Measurements from ENCODE around the gene EVL. TPM values are rescaled to one million over a fixed set of nuclear protein-coding genes. Genes with fewer than 3 reads are reported as not detected.

EVL gene
- total and polyA plus RNA-seq, 2 donors (not counting 3 experiments of a cell fraction or from before 2014, with no cell fraction given) = 34.6 to 62.5 TPM

GRCh38 chr14:100165376-100165775 lies 100.2 kb downstream of the EVL start:
- Histone ChIP-seq H3K4me1 (ENCODE audit: control insufficient read depth, extremely low read depth, insufficient read depth, low read length) (no peaks in the 10 kb centered on the region), H3K9ac (replicated peaks; ENCODE audit: extremely low read depth, insufficient read depth, low read length) (no peak overlapping the region), H3K79me2 (ENCODE audit: control insufficient read depth, insufficient read depth, low read length) (no peaks in the 10 kb centered on the region), H3K36me3 (ENCODE audit: control insufficient read depth in 2 of 2, extremely low read depth in 1 of 2, insufficient read depth in 2 of 2, low read length in 2 of 2) (no peaks in the 10 kb centered on the region), H3K4me3 (replicated peaks in 1 of 3; ENCODE audit: insufficient read depth in 1 of 3, low read depth in 1 of 3, low read length in 3 of 3) (no peak overlapping the region), H3K9me1 (replicated peaks; ENCODE audit: control insufficient read depth, extremely low read depth, insufficient read depth, low read length) (no peaks in the 10 kb centered on the region), H2AFZ (ENCODE audit: low read depth, low read length) (no peak overlapping the region), H3K9me3 (replicated peaks; ENCODE audit: control insufficient read depth, insufficient read depth, low read length) (no peaks in the 10 kb centered on the region), H3K27me3 (ENCODE audit: control insufficient read depth in 2 of 2, insufficient read depth in 2 of 2, low read length in 2 of 2) (peaks cover 6 to 7% of the 10 kb centered on the region in 2 experiments), H3K4me2 (ENCODE audit: insufficient read depth, low read length) (no peak overlapping the region), H3K27ac (ENCODE audit: insufficient read depth, low read depth, low read length) (no peak overlapping the region), H4K20me1 (replicated peaks; ENCODE audit: control insufficient read depth, extremely low read depth, insufficient read depth, low read length) (no peaks in the 10 kb centered on the region)
- no TSS peak for BruUV-seq (replicated peaks)
- FAIRE-seq = no peak
- intact Hi-C loops (cut with micrococcal nuclease) = no loop called here
- ChIA-PET CTCF (interaction anchor here (1.1 to 2.0 kb wide), 4 partner anchors 9 to 57 kb away, joined by 3 to 5 read pairs (median 4); no protein-coding TSS in a partner anchor), POLR2A (no interaction called here)
- DNase-seq (ENCODE audit: low read depth, low spot score) = no peak
- TF ChIP-seq, protein P1, sequence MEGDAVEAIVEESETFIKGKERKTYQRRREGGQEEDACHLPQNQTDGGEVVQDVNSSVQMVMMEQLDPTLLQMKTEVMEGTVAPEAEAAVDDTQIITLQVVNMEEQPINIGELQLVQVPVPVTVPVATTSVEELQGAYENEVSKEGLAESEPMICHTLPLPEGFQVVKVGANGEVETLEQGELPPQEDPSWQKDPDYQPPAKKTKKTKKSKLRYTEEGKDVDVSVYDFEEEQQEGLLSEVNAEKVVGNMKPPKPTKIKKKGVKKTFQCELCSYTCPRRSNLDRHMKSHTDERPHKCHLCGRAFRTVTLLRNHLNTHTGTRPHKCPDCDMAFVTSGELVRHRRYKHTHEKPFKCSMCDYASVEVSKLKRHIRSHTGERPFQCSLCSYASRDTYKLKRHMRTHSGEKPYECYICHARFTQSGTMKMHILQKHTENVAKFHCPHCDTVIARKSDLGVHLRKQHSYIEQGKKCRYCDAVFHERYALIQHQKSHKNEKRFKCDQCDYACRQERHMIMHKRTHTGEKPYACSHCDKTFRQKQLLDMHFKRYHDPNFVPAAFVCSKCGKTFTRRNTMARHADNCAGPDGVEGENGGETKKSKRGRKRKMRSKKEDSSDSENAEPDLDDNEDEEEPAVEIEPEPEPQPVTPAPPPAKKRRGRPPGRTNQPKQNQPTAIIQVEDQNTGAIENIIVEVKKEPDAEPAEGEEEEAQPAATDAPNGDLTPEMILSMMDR (IDR thresholded peaks at IDR 0.05; ENCODE audit: extremely low read depth in 1 of 2, insufficient read depth in 1 of 2, low read depth in 1 of 2, low read length in 2 of 2) = peak in 1 of 2 donors; percentile 16
- no peak for TF ChIP-seq EZH2 (IDR thresholded peaks at IDR 0.05; ENCODE audit: borderline replicate concordance, low read depth, low read length, severe bottlenecking)
- dilution Hi-C loops (cut with MboI; ENCODE audit: extremely low pct_ligation_motif_present, low sequenced_read_pairs) = no loop called here

GRCh38 chr14:100165831-100166440 lies 100.7 kb downstream of the EVL start:
- H3K9ac ChIP-seq (replicated peaks; ENCODE audit: extremely low read depth, insufficient read depth, low read length) = no peak overlapping the region
- H3K9me1 ChIP-seq (replicated peaks; ENCODE audit: control insufficient read depth, extremely low read depth, insufficient read depth, low read length) = no peaks in the 10 kb centered on the region
- DNase-seq (ENCODE audit: low read depth, low spot score) (no peak), FAIRE-seq (no peak)
- no peak for TF ChIP-seq GATA2 (IDR thresholded peaks at IDR 0.05; ENCODE audit: insufficient read depth, insufficient read length, low read depth, low read length)
- TF ChIP-seq FOS (IDR thresholded peaks at IDR 0.05; ENCODE audit: borderline replicate concordance, insufficient read depth, low read length) = no peak
- no peak for TF ChIP-seq POLR2AphosphoS5 (IDR thresholded peaks at IDR 0.05; ENCODE audit: insufficient read depth, low read depth, low read length)
- TF ChIP-seq EZH2 (IDR thresholded peaks at IDR 0.05; ENCODE audit: borderline replicate concordance, low read depth, low read length, severe bottlenecking) = no peak
- TF ChIP-seq POLR2A (IDR thresholded peaks at IDR 0.05; ENCODE audit: low read depth, low read length) = no peak
- H3K27ac ChIP-seq (ENCODE audit: insufficient read depth, low read depth, low read length) = no peak overlapping the region
- no peaks in the 10 kb centered on the region for H3K4me1 ChIP-seq (ENCODE audit: control insufficient read depth, extremely low read depth, insufficient read depth, low read length)
- H3K27me3 ChIP-seq (ENCODE audit: control insufficient read depth in 2 of 2, insufficient read depth in 2 of 2, low read length in 2 of 2) = peaks cover 1 to 2% of the 10 kb centered on the region in 2 experiments
- no peaks in the 10 kb centered on the region for H3K36me3 ChIP-seq (ENCODE audit: control insufficient read depth in 2 of 2, extremely low read depth in 1 of 2, insufficient read depth in 2 of 2, low read length in 2 of 2)
- no peak overlapping the region for H3K4me2 ChIP-seq (ENCODE audit: insufficient read depth, low read length)
- H4K20me1 ChIP-seq (replicated peaks; ENCODE audit: control insufficient read depth, extremely low read depth, insufficient read depth, low read length) = no peaks in the 10 kb centered on the region
- H3K79me2 ChIP-seq (ENCODE audit: control insufficient read depth, insufficient read depth, low read length) = no peaks in the 10 kb centered on the region
- no peak overlapping the region for H3K4me3 ChIP-seq (replicated peaks in 1 of 3; ENCODE audit: insufficient read depth in 1 of 3, low read depth in 1 of 3, low read length in 3 of 3)
- CTCF ChIA-PET = interaction anchor here (1.1 to 2.0 kb wide), 4 partner anchors 10 to 58 kb away, joined by 3 to 5 read pairs (median 4); no protein-coding TSS in a partner anchor
- H2AFZ ChIP-seq (ENCODE audit: low read depth, low read length) = no peak overlapping the region
- intact Hi-C loops (cut with micrococcal nuclease) = no loop called here
- no TSS peak for BruUV-seq (replicated peaks)
- no peaks in the 10 kb centered on the region for H3K9me3 ChIP-seq (replicated peaks; ENCODE audit: control insufficient read depth, insufficient read depth, low read length)
- POLR2A ChIA-PET = no interaction called here
- dilution Hi-C loops (cut with MboI; ENCODE audit: extremely low pct_ligation_motif_present, low sequenced_read_pairs) = no loop called here

Data from endothelial cell of umbilical vein (primary cell).